ENCODE results near the gene MTF2.

GRCh38 chr1:93036672-93037071 lies 42.4 kb upstream of the MTF2 start:
- TF ChIP-seq EZH2 (optimal IDR thresholded peaks at IDR 0.05; ENCODE audit: low read depth, low read length) (no peak), CTCF (IDR thresholded peaks at IDR 0.05; ENCODE audit: low read length) (no peak), EZH2phosphoT487 (IDR thresholded peaks at IDR 0.05; ENCODE audit: low read length) (no peak)

All from MM.1S (cell line).